SK-N-SH (cell line): ENCODE data around the gene DBP. TPM values are rescaled to one million over a fixed set of nuclear protein-coding genes. Genes with fewer than 3 reads are reported as not detected.

Experiments used
- CTCF ChIA-PET: fragments of 300-600, 350-600 bp; formaldehyde crosslinking; extraction: SDS; loops from one replicate; lab custom pipeline; 2021; lab: Yijun Ruan, JAX
- POLR2A ChIA-PET: fragments of 350-600 bp; sonication (Branson Sonifier 250); formaldehyde crosslinking; extraction: SDS; loops from one replicate; lab custom pipeline; 2020; ENCODE audit warnings: antibody characterized with exemption, inconsistent platforms; lab: Yijun Ruan, JAX
- DNase-seq: peaks from one replicate; pipeline ENCODE4 v3.0.0; 2012
- H2AFZ ChIP-seq: fragments of 200-600 bp; sonication (generic); 2 replicates; pipeline ENCODE4 v1.8.1; 2016; ENCODE audit warnings: antibody characterized with exemption, mild to moderate bottlenecking, low read depth
- H3F3A ChIP-seq: fragments of 200-600 bp; sonication (generic); replicated peaks from 2 replicates; pipeline ENCODE3; 2016; ENCODE audit warnings: antibody characterized with exemption, mild to moderate bottlenecking; ENCODE audit not compliant: insufficient read depth
- H3K27ac ChIP-seq, 2 experiments: fragments of 200-500 bp in 1 of 2; fragments of 200-600 bp in 1 of 2; sonication (Bioruptor generic) in 1 of 2; sonication (generic), shearing (Covaris generic) in 1 of 2; 2 replicates each; pipeline versions ENCODE4 v1.5.1 to v1.6.1; 2014 to 2016; ENCODE audit warnings: low read depth in 2 of 2, inconsistent platforms in 1 of 2, low read length in 1 of 2, mild to moderate bottlenecking in 1 of 2, mixed read lengths in 1 of 2
- H3K27me3 ChIP-seq: fragments of 200-600 bp; sonication (generic), shearing (Covaris generic); 2 replicates; pipeline ENCODE4 v1.6.1; 2016; ENCODE audit warnings: mixed run types; ENCODE audit not compliant: insufficient read depth
- H3K36me3 ChIP-seq, 2 experiments: fragments of 200-500 bp in 1 of 2; fragments of 200-600 bp in 1 of 2; sonication (Bioruptor generic) in 1 of 2; sonication (generic) in 1 of 2; replicated peaks in 1 of 2; 2 replicates each; pipeline versions ENCODE3 to v1.5.1; 2014 to 2016; ENCODE audit warnings: low read length in 1 of 2, mild to moderate bottlenecking in 1 of 2; ENCODE audit not compliant: insufficient read depth in 2 of 2, control insufficient read depth in 1 of 2
- H3K4me1 ChIP-seq, 2 experiments: fragments of 200-500 bp in 1 of 2; fragments of 200-600 bp in 1 of 2; sonication (Bioruptor generic) in 1 of 2; sonication (generic), shearing (Covaris generic) in 1 of 2; 2 replicates each; pipeline versions ENCODE4 v1.5.1 to v1.6.1; 2014 to 2016; ENCODE audit warnings: low read depth in 1 of 2, low read length in 1 of 2, mixed run types in 1 of 2; ENCODE audit not compliant: insufficient read depth in 2 of 2, control insufficient read depth in 1 of 2
- H3K4me2 ChIP-seq: fragments of 200-600 bp; sonication (generic), shearing (Covaris generic); 2 replicates; pipeline ENCODE4 v1.6.1; 2017; ENCODE audit warnings: mixed run types
- H3K4me3 ChIP-seq, 2 experiments: fragments of 200-500 bp in 1 of 2; fragments of 200-600 bp in 1 of 2; sonication (Bioruptor generic) in 1 of 2; sonication (generic), shearing (Covaris generic) in 1 of 2; 2 replicates each; pipeline versions ENCODE4 v1.5.1 to v1.8.1; 2014 to 2016; ENCODE audit warnings: low read depth in 2 of 2, inconsistent platforms in 1 of 2, low read length in 1 of 2, mild to moderate bottlenecking in 1 of 2, mixed read lengths in 1 of 2, moderate library complexity in 1 of 2
- H3K79me2 ChIP-seq: fragments of 200-600 bp; sonication (generic); 2 replicates; pipeline ENCODE4 v1.8.1; 2017; ENCODE audit warnings: mild to moderate bottlenecking; ENCODE audit not compliant: insufficient read depth
- H3K9ac ChIP-seq: fragments of 200-600 bp; sonication (generic); 2 replicates; pipeline ENCODE4 v1.6.1; 2017; ENCODE audit warnings: mixed run types
- H3K9me2 ChIP-seq: fragments of 200-600 bp; sonication (generic); 2 replicates; pipeline ENCODE4 v1.6.1; 2017; ENCODE audit warnings: mixed run types
- H3K9me3 ChIP-seq: fragments of 200-600 bp; sonication (generic); 2 replicates; pipeline ENCODE4 v1.6.1; 2017; ENCODE audit warnings: mixed run types, mild to moderate bottlenecking, moderate library complexity
- H4K20me1 ChIP-seq: fragments of 200-600 bp; sonication (generic); 2 replicates; pipeline ENCODE4 v1.6.1; 2017; ENCODE audit warnings: mild to moderate bottlenecking, mixed run types; ENCODE audit not compliant: insufficient read depth
- ELF1 ChIP-seq: IDR thresholded peaks from 2 replicates; pipeline ENCODE4 v1.4.0; 2012
- EP300 ChIP-seq, 2 experiments: IDR thresholded peaks; 2 replicates each; pipeline versions ENCODE4 v1.4.0 to v1.6.1; 2012; ENCODE audit warnings: borderline replicate concordance in 1 of 2, low read depth in 1 of 2, low read length in 1 of 2
- EZH2phosphoT487 ChIP-seq: fragments of 200-600 bp; sonication (generic); IDR thresholded peaks from 2 replicates; pipeline ENCODE4 v1.6.1; 2017; ENCODE audit warnings: low read depth, mixed run types, mild to moderate bottlenecking, antibody characterized with exemption, moderate library complexity, borderline replicate concordance
- FOXJ3 ChIP-seq: sonication (generic); formaldehyde crosslinking; IDR thresholded peaks from 2 replicates; pipeline ENCODE4 v1.5.1; 2020; ENCODE audit warnings: mild to moderate bottlenecking, missing genetic modification reagents
- GATA2 ChIP-seq: sonication (generic); formaldehyde crosslinking; IDR thresholded peaks from 2 replicates; pipeline ENCODE4 v1.5.0; 2020; ENCODE audit warnings: mild to moderate bottlenecking, missing genetic modification reagents
- JUND ChIP-seq: IDR thresholded peaks from 2 replicates; pipeline ENCODE4 v1.4.0; 2012
- NRF1 ChIP-seq: IDR thresholded peaks from 2 replicates; pipeline ENCODE4 v1.6.1; 2012; ENCODE audit warnings: low read depth, mild to moderate bottlenecking, low read length
- POLR2AphosphoS5 ChIP-seq: IDR thresholded peaks from 2 replicates; pipeline ENCODE4 v1.6.1; 2012; ENCODE audit warnings: low read depth, low read length
- RAD21 ChIP-seq: IDR thresholded peaks from 2 replicates; pipeline ENCODE4 v1.6.1; 2012; ENCODE audit warnings: mild to moderate bottlenecking, low read length
- RCOR1 ChIP-seq: fragments of 150-350 bp; IDR thresholded peaks from 2 replicates; pipeline ENCODE4 v1.6.1; 2017; ENCODE audit warnings: antibody characterized with exemption, low read length
- RXRA ChIP-seq: IDR thresholded peaks from 2 replicates; pipeline ENCODE4 v1.4.0; 2012; ENCODE audit warnings: low read depth, mild to moderate bottlenecking, borderline replicate concordance
- SIN3A ChIP-seq: IDR thresholded peaks from 2 replicates; pipeline ENCODE4 v1.6.1; 2012; ENCODE audit warnings: low read depth, mild to moderate bottlenecking, low read length, moderate library complexity, borderline replicate concordance
- SMC3 ChIP-seq: IDR thresholded peaks from 2 replicates; pipeline ENCODE4 v1.6.1; 2012; ENCODE audit warnings: low read depth, low read length, improper control_type of control experiment
- TEAD4 ChIP-seq: IDR thresholded peaks from 2 replicates; pipeline ENCODE4 v1.4.0; 2012; ENCODE audit warnings: mild to moderate bottlenecking, borderline replicate concordance; ENCODE audit not compliant: insufficient read depth
- YY1 ChIP-seq: IDR thresholded peaks from 2 replicates; pipeline ENCODE4 v1.4.0; 2012; ENCODE audit warnings: low read depth, mild to moderate bottlenecking
- WGBS: methylation state at CpG from one replicate; pipeline ENCODE4 v1.1.6; 2017; ENCODE audit warnings: low lambda C conversion rate; 5-methylcytosine and 5-hydroxymethylcytosine counted together
- polyA plus RNA-seq, 3 experiments: library from polyadenylated mRNA; depleted of rRNA; stranded (reverse); fragments of >200 nt; gene quantifications; 2 replicates each; pipeline ENCODE4 v1.2.3, GENCODE V29; 2012
- TF ChIP-seq, protein P1 (sequence below): IDR thresholded peaks from 2 replicates; pipeline ENCODE4; 2012
- TF ChIP-seq, protein P2 (sequence below): fragments of 200-600 bp; sonication (generic); IDR thresholded peaks from 2 replicates; pipeline ENCODE4 v1.6.1; 2017; ENCODE audit warnings: antibody characterized with exemption, mild to moderate bottlenecking, moderate library complexity
- TF ChIP-seq, protein P3 (sequence below): fragments of 150-350 bp; IDR thresholded peaks from 2 replicates; pipeline ENCODE4 v1.6.1; 2016; ENCODE audit warnings: mild to moderate bottlenecking, low read depth, low read length
- TF ChIP-seq, protein P4 (sequence below): IDR thresholded peaks from 2 replicates; pipeline ENCODE4 v1.4.0; 2012; ENCODE audit warnings: low read depth, borderline replicate concordance

DBP gene
- polyA plus RNA-seq, 1 of the 3 experiments (the other 2 are of a cell fraction): 12.6 TPM

DNA sequence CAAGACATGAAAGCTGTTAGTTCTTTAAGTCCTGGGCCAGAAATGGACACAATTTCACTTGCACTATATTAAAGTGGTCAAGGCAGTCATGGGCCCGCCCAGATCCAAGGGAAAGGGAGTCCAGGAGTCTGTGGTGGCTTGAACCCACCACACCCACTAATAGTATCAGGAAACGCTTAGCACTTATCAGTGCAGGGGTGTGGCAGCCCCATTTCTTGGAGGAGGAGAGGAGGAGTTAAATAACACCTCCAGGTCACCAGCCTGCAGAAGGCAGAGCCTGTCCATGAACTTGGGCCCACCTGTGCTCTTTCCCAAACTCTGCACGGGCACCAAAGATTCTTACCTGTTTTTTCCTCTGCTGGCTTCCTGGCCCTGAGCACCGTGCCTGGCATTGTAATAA is 41.0 kb upstream of the DBP start:
- TF ChIP-seq, protein P1, sequence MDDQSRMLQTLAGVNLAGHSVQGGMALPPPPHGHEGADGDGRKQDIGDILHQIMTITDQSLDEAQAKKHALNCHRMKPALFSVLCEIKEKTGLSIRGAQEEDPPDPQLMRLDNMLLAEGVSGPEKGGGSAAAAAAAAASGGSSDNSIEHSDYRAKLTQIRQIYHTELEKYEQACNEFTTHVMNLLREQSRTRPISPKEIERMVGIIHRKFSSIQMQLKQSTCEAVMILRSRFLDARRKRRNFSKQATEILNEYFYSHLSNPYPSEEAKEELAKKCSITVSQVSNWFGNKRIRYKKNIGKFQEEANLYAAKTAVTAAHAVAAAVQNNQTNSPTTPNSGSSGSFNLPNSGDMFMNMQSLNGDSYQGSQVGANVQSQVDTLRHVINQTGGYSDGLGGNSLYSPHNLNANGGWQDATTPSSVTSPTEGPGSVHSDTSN: no peak
- no peak for TF ChIP-seq SMC3
- TF ChIP-seq, protein P2, sequence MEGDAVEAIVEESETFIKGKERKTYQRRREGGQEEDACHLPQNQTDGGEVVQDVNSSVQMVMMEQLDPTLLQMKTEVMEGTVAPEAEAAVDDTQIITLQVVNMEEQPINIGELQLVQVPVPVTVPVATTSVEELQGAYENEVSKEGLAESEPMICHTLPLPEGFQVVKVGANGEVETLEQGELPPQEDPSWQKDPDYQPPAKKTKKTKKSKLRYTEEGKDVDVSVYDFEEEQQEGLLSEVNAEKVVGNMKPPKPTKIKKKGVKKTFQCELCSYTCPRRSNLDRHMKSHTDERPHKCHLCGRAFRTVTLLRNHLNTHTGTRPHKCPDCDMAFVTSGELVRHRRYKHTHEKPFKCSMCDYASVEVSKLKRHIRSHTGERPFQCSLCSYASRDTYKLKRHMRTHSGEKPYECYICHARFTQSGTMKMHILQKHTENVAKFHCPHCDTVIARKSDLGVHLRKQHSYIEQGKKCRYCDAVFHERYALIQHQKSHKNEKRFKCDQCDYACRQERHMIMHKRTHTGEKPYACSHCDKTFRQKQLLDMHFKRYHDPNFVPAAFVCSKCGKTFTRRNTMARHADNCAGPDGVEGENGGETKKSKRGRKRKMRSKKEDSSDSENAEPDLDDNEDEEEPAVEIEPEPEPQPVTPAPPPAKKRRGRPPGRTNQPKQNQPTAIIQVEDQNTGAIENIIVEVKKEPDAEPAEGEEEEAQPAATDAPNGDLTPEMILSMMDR: no peak
- TF ChIP-seq POLR2AphosphoS5: no peak
- no peak for TF ChIP-seq JUND
- TF ChIP-seq, protein P3, sequence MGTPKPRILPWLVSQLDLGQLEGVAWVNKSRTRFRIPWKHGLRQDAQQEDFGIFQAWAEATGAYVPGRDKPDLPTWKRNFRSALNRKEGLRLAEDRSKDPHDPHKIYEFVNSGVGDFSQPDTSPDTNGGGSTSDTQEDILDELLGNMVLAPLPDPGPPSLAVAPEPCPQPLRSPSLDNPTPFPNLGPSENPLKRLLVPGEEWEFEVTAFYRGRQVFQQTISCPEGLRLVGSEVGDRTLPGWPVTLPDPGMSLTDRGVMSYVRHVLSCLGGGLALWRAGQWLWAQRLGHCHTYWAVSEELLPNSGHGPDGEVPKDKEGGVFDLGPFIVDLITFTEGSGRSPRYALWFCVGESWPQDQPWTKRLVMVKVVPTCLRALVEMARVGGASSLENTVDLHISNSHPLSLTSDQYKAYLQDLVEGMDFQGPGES: no peak
- no peak for TF ChIP-seq RXRA
- no peak for TF ChIP-seq ELF1
- no peaks in the 10 kb centered on the region for H3K79me2 ChIP-seq
- no peaks in the 10 kb centered on the region for H3K36me3 ChIP-seq
- no peaks in the 10 kb centered on the region for H4K20me1 ChIP-seq
- ChIA-PET CTCF (interaction anchor here (1.0 to 1.1 kb wide), 2 partner anchors 32 to 34 kb away, joined by 3 to 4 read pairs; partner anchors contain the start of gene CA11), POLR2A (interaction anchor here (0.6 kb wide), 1 partner anchor 32 kb away, joined by 3 read pairs; the partner anchor contains the start of gene CA11)
- H3K4me2 ChIP-seq: no peak overlapping the region
- no peaks in the 10 kb centered on the region for H3F3A ChIP-seq
- no peak for DNase-seq
- no peak overlapping the region for H3K9ac ChIP-seq
- H3K9me2 ChIP-seq: no peaks in the 10 kb centered on the region
- no peaks in the 10 kb centered on the region for H3K9me3 ChIP-seq
- H3K27ac ChIP-seq: no peak overlapping the region
- no peaks in the 10 kb centered on the region for H3K27me3 ChIP-seq
- H2AFZ ChIP-seq: no peak overlapping the region
- H3K4me3 ChIP-seq: no peak overlapping the region
- WGBS: 76% methylated on average over 4 of the region's 4 CpGs
- peaks cover 0 to 8% of the 10 kb centered on the region in 2 experiments; a peak in 1 of 4 replicates for H3K4me1 ChIP-seq

DNA sequence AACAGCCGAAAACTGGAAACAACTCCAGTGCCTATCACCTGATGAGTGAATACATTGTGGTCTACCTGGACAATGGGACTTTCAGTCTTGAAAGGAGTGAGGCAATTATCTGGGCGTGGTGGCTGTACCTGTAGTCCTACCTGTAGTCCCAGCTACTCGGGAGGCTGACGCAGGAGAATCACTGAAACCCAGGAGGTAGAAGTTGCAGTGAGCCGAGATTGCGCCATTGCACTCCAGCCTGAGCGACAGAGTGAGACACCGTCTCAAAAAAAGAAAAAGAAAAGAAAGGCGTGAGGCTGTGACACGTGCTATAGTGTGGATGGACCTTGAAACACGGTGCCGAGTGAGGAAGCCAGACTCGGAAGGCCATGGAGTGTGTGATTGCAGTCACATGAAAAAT is 39.7 kb upstream of the DBP start:
- no peak for TF ChIP-seq FOXJ3 (CRISPR knock-in tag)
- no peak for TF ChIP-seq SIN3A
- no peak for TF ChIP-seq EZH2phosphoT487
- TF ChIP-seq ELF1: no peak
- no peak for TF ChIP-seq YY1
- no peak for TF ChIP-seq JUND
- TF ChIP-seq, protein P2: no peak
- TF ChIP-seq GATA2: no peak
- TF ChIP-seq, protein P4, sequence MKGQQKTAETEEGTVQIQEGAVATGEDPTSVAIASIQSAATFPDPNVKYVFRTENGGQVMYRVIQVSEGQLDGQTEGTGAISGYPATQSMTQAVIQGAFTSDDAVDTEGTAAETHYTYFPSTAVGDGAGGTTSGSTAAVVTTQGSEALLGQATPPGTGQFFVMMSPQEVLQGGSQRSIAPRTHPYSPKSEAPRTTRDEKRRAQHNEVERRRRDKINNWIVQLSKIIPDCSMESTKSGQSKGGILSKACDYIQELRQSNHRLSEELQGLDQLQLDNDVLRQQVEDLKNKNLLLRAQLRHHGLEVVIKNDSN: no peak
- no peak for TF ChIP-seq EP300 (IDR thresholded peaks at IDR 0.05; ENCODE audit: borderline replicate concordance in 1 of 2, low read depth in 1 of 2, low read length in 1 of 2)
- TF ChIP-seq NRF1: no peak
- no peak for TF ChIP-seq RAD21
- no peak for TF ChIP-seq RCOR1
- TF ChIP-seq, protein P1: no peak
- TF ChIP-seq TEAD4: no peak
- TF ChIP-seq RXRA: no peak
- Histone ChIP-seq H3F3A (no peaks in the 10 kb centered on the region), H3K4me2 (no peak overlapping the region), H3K4me1 (peaks cover 0 to 8% of the 10 kb centered on the region in 2 experiments; a peak in 1 of 4 replicates), H2AFZ (no peak overlapping the region), H3K9ac (no peak overlapping the region), H3K36me3 (no peaks in the 10 kb centered on the region), H3K9me2 (no peaks in the 10 kb centered on the region), H3K9me3 (no peaks in the 10 kb centered on the region), H3K79me2 (no peaks in the 10 kb centered on the region), H3K27ac (no peak overlapping the region), H3K4me3 (no peak overlapping the region), H3K27me3 (no peaks in the 10 kb centered on the region), H4K20me1 (no peaks in the 10 kb centered on the region)
- ChIA-PET POLR2A (no interaction called here), CTCF (interaction anchor here (0.6 to 3.4 kb wide), 2 partner anchors 13 to 118 kb away, joined by 3 to 13 read pairs; no protein-coding TSS in a partner anchor)
- no peak for DNase-seq
- WGBS: 85% methylated on average over 13 of the region's 13 CpGs
